Peyer's patch (tissue), 4 donors: ENCODE data around the gene LEAP2. TPM values are rescaled to one million over a fixed set of nuclear protein-coding genes. Genes with fewer than 3 reads are reported as not detected.
A peak's percentile ranks its signal among the peaks of the same experiment; 100 is the strongest.

ENCODE experiments used
- DNase-seq, 3 donors: peaks; one replicate each; pipeline ENCODE4 v3.0.0-alpha.2; 2017 to 2019
- H3K27ac ChIP-seq, 4 donors: fragments of 200-600 bp; sonication (generic); one replicate each; pipeline ENCODE4 v1.5.1; 2016 to 2019
- H3K27me3 ChIP-seq, 2 donors: fragments of 200-600 bp; sonication (generic); one replicate each; pipeline ENCODE4 v1.5.1; 2019
- H3K36me3 ChIP-seq, 3 donors: fragments of 200-600 bp; sonication (generic); one replicate each; pipeline ENCODE4 v1.5.1; 2016 to 2019
- H3K4me1 ChIP-seq, 4 donors: fragments of 200-600 bp; sonication (generic); one replicate each; pipeline ENCODE4 v1.5.1; 2016 to 2019
- H3K4me3 ChIP-seq, 4 donors: fragments of 200-600 bp; sonication (generic); 1 replicate in 3 of 4; 2 replicates in 1 of 4; pipeline ENCODE4 v1.5.1; 2016 to 2019; ENCODE audit warnings: mild to moderate bottlenecking in 1 of 4
- H3K9me3 ChIP-seq, 4 donors: fragments of 200-600 bp; sonication (generic); one replicate each; pipeline ENCODE4 v1.5.1; 2016 to 2019; ENCODE audit warnings: mild to moderate bottlenecking in 1 of 4
- CTCF ChIP-seq, 6 experiments: fragments of 450-650 bp in 4 of 6; fragments of 200-600 bp in 2 of 6; sonication (generic) in 1 of 6; IDR thresholded peaks; one replicate each; pipeline ENCODE4 v1.5.1; 2017 to 2019; ENCODE audit warnings: antibody characterized with exemption in 6 of 6, mild to moderate bottlenecking in 3 of 6, moderate library complexity in 1 of 6
- POLR2A ChIP-seq, 2 donors: fragments of 450-650 bp; IDR thresholded peaks; one replicate each; pipeline ENCODE4 v1.5.1; 2017; ENCODE audit warnings: antibody characterized with exemption in 2 of 2, mild to moderate bottlenecking in 2 of 2, moderate library complexity in 2 of 2
- total RNA-seq, 4 donors: library from RNA; depleted of rRNA; stranded (reverse); fragments of >200 nt; gene quantifications; one replicate each; pipeline ENCODE4 v1.1.0, GENCODE V29; 2016

Gene LEAP2
- total RNA-seq, 4 donors from 2014 or later = 7.2 to 29.9 (median 20.1) TPM; not detected in 1

DNA sequence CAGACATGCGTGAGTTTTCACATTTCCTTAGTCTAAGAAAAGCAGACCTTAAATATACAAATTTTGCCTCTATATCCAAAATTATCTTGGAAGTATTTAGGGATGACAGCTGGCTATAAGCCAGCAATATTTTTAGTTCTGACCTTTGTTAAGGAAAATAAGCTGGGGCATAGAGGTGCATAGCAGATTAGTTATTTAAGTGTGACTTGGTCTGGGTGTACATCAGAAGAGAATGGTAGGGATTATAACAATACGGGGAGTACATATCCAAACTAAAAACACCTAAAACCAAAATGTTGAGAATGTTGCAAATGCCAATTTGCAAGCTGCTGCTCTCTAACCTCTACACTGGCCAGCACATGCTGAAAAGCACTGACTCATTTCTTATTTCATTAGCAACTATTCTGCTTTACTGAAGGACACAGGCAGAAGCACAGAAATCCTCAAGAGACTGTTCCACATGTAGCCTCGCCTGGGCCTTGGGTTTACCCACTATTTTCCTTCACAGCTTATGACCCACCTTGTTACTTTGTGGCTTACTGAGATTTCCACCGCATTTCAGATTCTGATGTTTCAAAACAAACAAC, 22.3 kb downstream of the LEAP2 start:
- peaks cover 0 to 81% (median 0%) of the 10 kb centered on the region in 3 donors for H3K36me3 ChIP-seq
- DNase-seq = no peak
- no peaks in the 10 kb centered on the region for H3K4me1 ChIP-seq
- no peak overlapping the region for H3K27ac ChIP-seq
- H3K27me3 ChIP-seq = no peaks in the 10 kb centered on the region
- TF ChIP-seq CTCF (IDR thresholded peaks at IDR 0.05) = no peak
- no peak for TF ChIP-seq POLR2A (IDR thresholded peaks at IDR 0.05)
- no peak overlapping the region for H3K4me3 ChIP-seq
- no peaks in the 10 kb centered on the region for H3K9me3 ChIP-seq

DNA sequence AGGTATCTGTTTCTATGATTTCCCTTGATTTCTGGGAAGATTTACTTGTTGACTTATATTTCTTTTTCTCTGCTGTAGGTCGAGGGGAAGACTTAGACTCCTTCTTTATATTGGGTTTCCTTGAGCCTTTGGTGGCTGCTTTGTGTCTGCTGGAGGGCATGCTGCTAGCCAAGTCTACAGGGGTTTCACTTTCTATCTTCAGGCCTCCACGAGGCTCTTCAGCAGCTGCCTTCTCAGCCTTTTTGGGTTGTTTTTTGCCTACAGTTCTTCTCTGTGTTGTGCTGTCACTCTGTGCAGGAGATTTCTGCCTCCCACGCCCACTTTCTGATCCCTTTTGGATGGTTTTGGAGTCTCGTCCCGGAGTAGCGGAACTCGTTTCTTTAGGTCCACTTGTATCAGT, 23.2 kb downstream of the LEAP2 start:
- TF ChIP-seq POLR2A (IDR thresholded peaks at IDR 0.05) = no peak
- TF ChIP-seq CTCF (IDR thresholded peaks at IDR 0.05) = no peak
- no peak for DNase-seq
- Histone ChIP-seq H3K9me3 (no peaks in the 10 kb centered on the region), H3K36me3 (peaks cover 0 to 81% (median 0%) of the 10 kb centered on the region in 3 donors), H3K27me3 (no peaks in the 10 kb centered on the region), H3K4me3 (no peak overlapping the region), H3K4me1 (no peaks in the 10 kb centered on the region), H3K27ac (no peak overlapping the region)

- Histone ChIP-seq H3K9me3 (no peaks in the 10 kb centered on the region), H3K36me3 (peaks cover 0 to 74% (median 0%) of the 10 kb centered on the region in 3 donors), H3K27ac (no peak overlapping the region), H3K27me3 (no peaks in the 10 kb centered on the region), H3K4me3 (no peak overlapping the region), H3K4me1 (no peaks in the 10 kb centered on the region)
- DNase-seq = no peak
- TF ChIP-seq POLR2A (IDR thresholded peaks at IDR 0.05) (no peak), CTCF (IDR thresholded peaks at IDR 0.05) (no peak)
Measured at GRCh38 chr5:132898094-132898493, 24.6 kb downstream of the LEAP2 start.

- H3K4me3 ChIP-seq = no peak overlapping the region
- DNase-seq = no peak
- H3K27me3 ChIP-seq = no peaks in the 10 kb centered on the region
- H3K9me3 ChIP-seq = no peaks in the 10 kb centered on the region
- TF ChIP-seq POLR2A (IDR thresholded peaks at IDR 0.05) (no peak), CTCF (IDR thresholded peaks at IDR 0.05) (no peak)
- peaks cover 0 to 44% (median 0%) of the 10 kb centered on the region in 3 donors for H3K36me3 ChIP-seq
- no peak overlapping the region for H3K27ac ChIP-seq
- no peaks in the 10 kb centered on the region for H3K4me1 ChIP-seq
Measured at GRCh38 chr5:132901036-132901435, 27.6 kb downstream of the LEAP2 start.

DNA sequence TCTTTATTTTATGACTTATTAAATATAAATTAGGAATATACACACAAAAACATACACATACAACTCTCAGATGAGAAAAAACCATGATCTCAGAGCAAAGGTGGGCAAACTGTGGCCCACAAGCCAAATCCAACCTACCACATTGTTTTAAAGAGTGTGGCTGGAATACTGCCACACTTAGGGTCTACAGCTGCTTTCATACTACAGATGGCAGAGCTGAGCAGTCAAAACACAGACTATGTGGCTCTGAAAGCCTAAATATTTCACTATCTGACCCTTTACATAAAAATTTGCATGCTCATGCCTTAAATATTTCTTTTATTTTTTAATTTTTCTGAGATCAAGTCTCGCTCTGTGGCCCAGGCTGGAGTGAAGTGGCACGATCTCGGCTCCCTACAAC, 28.3 kb downstream of the LEAP2 start:
- no peak for TF ChIP-seq CTCF (IDR thresholded peaks at IDR 0.05)
- TF ChIP-seq POLR2A (IDR thresholded peaks at IDR 0.05) = no peak
- DNase-seq = no peak

DNA sequence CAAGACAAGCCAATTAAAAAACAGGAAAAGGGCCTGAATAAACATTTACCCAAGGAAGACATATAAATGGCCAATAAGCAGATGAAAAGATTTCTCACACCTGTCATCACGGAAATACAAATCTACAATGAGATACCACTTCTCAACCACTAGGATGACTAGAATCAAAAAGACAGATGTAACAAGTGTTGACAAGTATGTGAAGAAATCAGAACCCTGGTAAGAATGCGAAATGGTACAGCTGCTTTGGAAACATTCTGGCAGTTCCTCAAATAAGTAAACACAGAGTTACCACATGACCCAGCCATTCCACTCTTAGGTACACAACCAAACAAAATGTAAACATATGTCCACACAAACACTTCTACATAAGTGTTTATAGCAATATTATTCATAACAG, 32.5 kb downstream of the LEAP2 start:
- Histone ChIP-seq H3K4me1 (no peaks in the 10 kb centered on the region), H3K27me3 (no peaks in the 10 kb centered on the region), H3K27ac (no peak overlapping the region), H3K9me3 (no peaks in the 10 kb centered on the region), H3K36me3 (peaks cover 0 to 28% (median 0%) of the 10 kb centered on the region in 3 donors), H3K4me3 (no peak overlapping the region)
- DNase-seq = no peak
- TF ChIP-seq CTCF (IDR thresholded peaks at IDR 0.05) (peak in 1 of 6 experiments; percentile 28), POLR2A (IDR thresholded peaks at IDR 0.05) (no peak)

More for the DNA sequence above, 28.3 kb downstream of the LEAP2 start:
- no peaks in the 10 kb centered on the region for H3K9me3 ChIP-seq
- no peak overlapping the region for H3K4me3 ChIP-seq
- no peak overlapping the region for H3K27ac ChIP-seq
- no peaks in the 10 kb centered on the region for H3K27me3 ChIP-seq
- H3K4me1 ChIP-seq = no peaks in the 10 kb centered on the region
- H3K36me3 ChIP-seq = peaks cover 0 to 38% (median 0%) of the 10 kb centered on the region in 3 donors
